EH (cell line): Measurements from ENCODE around the gene DNAH1.
A peak's percentile ranks its signal among the peaks of the same experiment; 100 is the strongest.
"Not testable (repeated sequence)": the region's sequence is repeated elsewhere in the genome, so short reads cannot be mapped to it uniquely, and the experiment has no call there.

Experiments used
- DNase-seq: peaks from one replicate; pipeline ENCODE4 v3.0.0-alpha.2; 2015; ENCODE audit warnings: low read depth

Gene DNAH1

GRCh38 chr3:52315977-52316764 is at the start of gene DNAH1:
Gene DNAH1 (plus strand): TSS chr3:52316319. CDS start chr3:52322443, 6,124 bp downstream.
- no peak for DNase-seq

- no peak for DNase-seq
These were observed 48.1 kb upstream of the DNAH1 start for GRCh38 chr3:52268036-52268435.

GRCh38 chr3:52269776-52270175 is 46.3 kb upstream of the DNAH1 start:
- no peak for DNase-seq

GRCh38 chr3:52270252-52270754 is 45.8 kb upstream of the DNAH1 start:
- peak; percentile 69 for DNase-seq

GRCh38 chr3:52272172-52272571 is 43.9 kb upstream of the DNAH1 start:
- not testable (repeated sequence) for DNase-seq

DNA sequence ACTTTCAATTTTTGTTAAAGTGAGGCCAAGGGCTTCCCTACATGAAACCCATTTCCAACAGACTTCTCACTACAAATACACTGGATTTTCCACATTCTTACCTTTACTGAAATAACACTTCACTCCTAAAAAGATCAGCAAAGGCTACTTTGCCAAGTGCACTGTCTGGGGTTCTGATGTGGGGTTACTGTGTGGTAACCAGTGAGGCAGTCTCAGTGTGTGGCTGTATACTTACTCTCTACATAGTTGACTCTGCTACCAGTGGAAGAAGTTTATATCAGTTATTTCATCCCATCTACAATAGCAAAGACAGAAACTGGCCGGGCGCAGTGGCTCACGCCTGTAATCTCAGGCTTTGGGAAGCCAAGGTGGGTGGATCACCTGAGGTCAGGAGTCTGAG is 43.3 kb upstream of the DNAH1 start:
- DNase-seq, result no peak

GRCh38 chr3:52274781-52275180 is 41.3 kb upstream of the DNAH1 start:
- DNase-seq, result not testable (repeated sequence)

GRCh38 chr3:52277071-52277964 is 38.8 kb upstream of the DNAH1 start:
- peak; percentile 71 for DNase-seq

GRCh38 chr3:52277972-52278509 is 38.1 kb upstream of the DNAH1 start:
- no peak for DNase-seq

DNA sequence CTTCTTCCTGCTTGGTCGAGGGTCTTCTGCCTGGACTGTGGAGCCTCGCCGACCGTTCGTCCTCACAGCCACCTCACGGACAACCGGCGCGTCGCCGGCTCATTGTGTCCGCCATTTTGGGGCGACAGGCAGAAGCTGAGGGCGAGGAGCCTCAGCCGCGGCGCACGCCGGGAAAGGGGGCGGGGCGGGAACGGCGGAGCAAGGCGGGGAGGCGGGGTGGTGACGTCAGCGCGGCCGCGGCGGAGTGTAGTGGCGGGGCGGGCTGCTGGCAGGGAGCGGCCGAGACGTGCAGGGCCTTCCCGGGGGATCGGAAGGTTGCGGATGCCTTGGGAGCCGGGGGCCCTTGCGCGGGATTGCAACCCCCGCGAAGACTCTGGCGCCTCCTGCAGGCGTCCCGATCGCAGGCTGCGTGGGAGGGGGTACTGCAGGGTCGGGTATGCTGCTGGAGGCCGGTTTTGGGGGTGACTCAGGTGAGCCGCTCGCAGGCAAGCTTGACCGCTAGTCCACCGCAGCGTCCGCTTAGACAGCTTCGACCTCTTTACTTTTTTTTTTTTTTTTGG is 37.5 kb upstream of the DNAH1 start, which contains the start of gene WDR82:
TSS of gene WDR82 (minus strand) at position 140 of the 560 bp plus-strand sequence. CDS start 288 bp downstream, outside the sequence.
- DNase-seq, result peak; percentile 93

DNA sequence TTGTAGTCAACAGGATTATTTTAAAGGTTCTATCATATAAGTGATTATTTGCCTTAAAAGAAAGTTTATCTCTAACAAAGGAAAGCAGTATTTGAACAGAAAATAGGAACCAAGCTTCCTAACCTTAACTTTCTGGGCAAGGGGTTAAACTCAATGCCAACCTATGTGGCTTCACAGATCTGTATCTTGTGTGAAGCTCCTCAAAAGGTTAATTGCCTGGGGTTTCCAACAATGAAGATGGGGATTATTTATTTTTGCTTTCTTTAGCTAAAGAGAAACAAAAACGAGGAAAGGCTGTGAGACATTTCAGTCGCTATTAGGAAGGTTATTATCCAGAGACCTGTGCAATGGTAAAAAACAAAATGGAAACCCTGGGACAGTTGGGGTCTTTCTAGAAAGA is 36.5 kb upstream of the DNAH1 start:
- DNase-seq, result no peak

- DNase-seq, result no peak
These were observed 36.1 kb upstream of the DNAH1 start for GRCh38 chr3:52280050-52280461.

GRCh38 chr3:52281981-52282801 is 33.9 kb upstream of the DNAH1 start:
- peak; percentile 44 for DNase-seq

GRCh38 chr3:52283306-52283705 is 32.8 kb upstream of the DNAH1 start:
- DNase-seq, result no peak

DNA sequence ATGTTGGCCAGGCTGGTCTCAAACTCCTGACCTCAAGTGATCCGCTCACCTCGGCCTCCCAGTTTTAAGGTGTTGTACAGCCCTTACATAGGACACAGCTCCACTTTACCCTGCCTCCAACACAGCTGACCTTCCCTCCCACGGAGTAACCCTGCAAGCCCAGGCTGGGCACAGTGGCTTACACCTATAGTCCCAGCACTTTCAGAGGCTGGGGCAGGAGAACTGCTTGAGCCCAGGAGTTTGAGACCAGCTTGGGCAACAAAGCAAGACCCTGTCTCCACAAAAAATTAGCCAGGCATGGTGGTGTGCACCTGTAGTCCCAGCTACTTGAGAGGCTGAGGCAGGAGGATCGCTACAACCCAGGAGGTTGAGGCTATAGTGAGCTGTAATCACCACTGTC is 32.1 kb upstream of the DNAH1 start:
- not testable (repeated sequence) for DNase-seq

DNA sequence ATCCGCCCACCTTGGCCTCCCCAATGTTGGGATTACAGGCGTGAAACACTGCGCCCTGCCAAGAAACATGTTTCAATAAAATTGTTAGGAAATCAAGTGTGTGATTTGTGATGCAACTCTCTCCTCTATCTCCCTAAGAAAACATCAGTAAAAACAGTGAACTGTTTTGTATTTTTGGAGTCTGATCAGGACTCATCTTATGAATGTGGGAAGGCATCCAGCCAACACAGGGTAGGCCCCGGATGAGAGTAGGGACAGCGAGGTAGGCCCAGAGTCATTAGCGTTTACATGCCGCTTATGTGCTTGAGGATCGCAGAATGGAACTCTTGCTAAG is 29.4 kb upstream of the DNAH1 start:
- peak; percentile 38 for DNase-seq

- no peak for DNase-seq
These were observed 27.4 kb upstream of the DNAH1 start for GRCh38 chr3:52288674-52289073.

- DNase-seq, result no peak
These were observed 26.8 kb upstream of the DNAH1 start for GRCh38 chr3:52289338-52289746.

GRCh38 chr3:52289747-52290595 is 26.1 kb upstream of the DNAH1 start:
- DNase-seq, result no peak
